HepG2 (cell line): ENCODE results near the gene GNA12. TPM values are rescaled to one million over a fixed set of nuclear protein-coding genes. Genes with fewer than 3 reads are reported as not detected.

Experiments used
- ATF7-NPFF ChIP-seq: sonication (generic); formaldehyde crosslinking; IDR thresholded peaks from 2 replicates; pipeline ENCODE4 v1.8.1; 2023; ENCODE audit warnings: mild to moderate bottlenecking, low read depth, missing genetic modification reagents, moderate library complexity
- DMAP1 ChIP-seq: IDR thresholded peaks from 2 replicates; pipeline ENCODE4 v1.6.1; 2016
- HINFP ChIP-seq: sonication (generic); formaldehyde crosslinking; IDR thresholded peaks from 2 replicates; pipeline ENCODE4 v1.4.0; 2020; ENCODE audit warnings: low read depth, mild to moderate bottlenecking, missing genetic modification reagents
- HMGXB4 ChIP-seq, 2 experiments: sonication (generic) in 1 of 2; formaldehyde crosslinking in 1 of 2; IDR thresholded peaks; 2 replicates each; pipeline versions ENCODE4 v1.4.0 to v1.6.1; 2018 to 2020; ENCODE audit warnings: missing genetic modification reagents in 2 of 2, borderline replicate concordance in 1 of 2, low read depth in 1 of 2, mild to moderate bottlenecking in 1 of 2, missing biosample characterization in 1 of 2
- RBM39 ChIP-seq: fragments of 200-400 bp; formaldehyde crosslinking; IDR thresholded peaks from one replicate; pipeline ENCODE4 v1.6.1; 2018; ENCODE audit warnings: antibody characterized with exemption, mild to moderate bottlenecking, low read depth, low read length; ENCODE audit not compliant: poor library complexity, severe bottlenecking
- STAG1 ChIP-seq: sonication (generic); formaldehyde crosslinking; IDR thresholded peaks from 2 replicates; pipeline ENCODE4 v1.4.0; 2020; ENCODE audit warnings: missing genetic modification reagents
- YEATS4 ChIP-seq: sonication (generic); formaldehyde crosslinking; IDR thresholded peaks from 2 replicates; pipeline ENCODE4 v1.4.0; 2020; ENCODE audit warnings: missing genetic modification reagents, borderline replicate concordance
- ZHX2 ChIP-seq, 2 experiments: sonication (generic) in 1 of 2; formaldehyde crosslinking in 1 of 2; IDR thresholded peaks; 2 replicates each; pipeline versions ENCODE4 v1.6.1 to v1.9.0; 2014 to 2022; ENCODE audit warnings: antibody characterized with exemption in 1 of 2, borderline replicate concordance in 1 of 2, inconsistent platforms in 1 of 2, low read depth in 1 of 2, missing genetic modification reagents in 1 of 2
- ZIK1 ChIP-seq: sonication (generic); formaldehyde crosslinking; IDR thresholded peaks from 2 replicates; pipeline ENCODE4 v1.5.0; 2020; ENCODE audit warnings: mild to moderate bottlenecking, low read depth, missing genetic modification reagents, borderline replicate concordance
- ZNF276 ChIP-seq: sonication (generic); formaldehyde crosslinking; IDR thresholded peaks from 2 replicates; pipeline ENCODE4 v1.4.0; 2020; ENCODE audit warnings: mild to moderate bottlenecking, low read depth, missing genetic modification reagents
- ZNF460 ChIP-seq: sonication (generic); formaldehyde crosslinking; IDR thresholded peaks from 2 replicates; pipeline ENCODE4 v1.5.1; 2020; ENCODE audit warnings: missing genetic modification reagents, mild to moderate bottlenecking, borderline replicate concordance
- ZNF567 ChIP-seq: sonication (generic); formaldehyde crosslinking; IDR thresholded peaks from 2 replicates; pipeline ENCODE4 v1.8.1; 2023; ENCODE audit warnings: mild to moderate bottlenecking, missing genetic modification reagents, borderline replicate concordance
- ZNF766 ChIP-seq: sonication (generic); formaldehyde crosslinking; IDR thresholded peaks from 2 replicates; pipeline ENCODE4 v1.5.0; 2020; ENCODE audit warnings: missing genetic modification reagents, borderline replicate concordance
- ZNF775 ChIP-seq: sonication (generic); formaldehyde crosslinking; IDR thresholded peaks from 2 replicates; pipeline ENCODE4 v1.4.0; 2020; ENCODE audit warnings: missing genetic modification reagents, mild to moderate bottlenecking, moderate library complexity, borderline replicate concordance
- polyA plus RNA-seq, 8 experiments: library from polyadenylated mRNA; depleted of rRNA in 3 of 8; stranded (reverse) in 7 of 8; unstranded in 1 of 8; fragments of >200 nt; fragmentation: Illumina TruSeq in 4 of 8; extraction: Trizol in 4 of 8; gene quantifications; 2 replicates each; pipeline versions ENCODE4 v1.2.1 to v1.2.3, GENCODE V29; 2011 to 2016; ENCODE audit warnings: low read depth in 4 of 8, missing spikeins in 1 of 8, mixed read lengths in 1 of 8; ENCODE audit not compliant: insufficient read depth in 1 of 8
- total RNA-seq, 5 experiments: library from RNA; depleted of rRNA; stranded (reverse); fragments of >200 nt; fragmentation: Illumina TruSeq; extraction: Trizol; gene quantifications; 2 replicates each; pipeline ENCODE4 v1.2.3, GENCODE V29; 2016; ENCODE audit warnings: low read depth in 1 of 5

GNA12 gene
- total and polyA plus RNA-seq, 2 of the 13 experiments (the other 11 are each of a cell fraction or from before 2014, with no cell fraction given) = 16.2 to 50.9 TPM

GRCh38 chr7:2863461-2864066, 19.5 kb upstream of the GNA12 start (continued):
- TF ChIP-seq HINFP (CRISPR knock-in tag) = peak; percentile 42; the same call in 1 of the 2 replicates
- peak; percentile 63 for TF ChIP-seq YEATS4 (CRISPR knock-in tag)
- TF ChIP-seq DMAP1 (CRISPR knock-in tag) = peak; percentile 46
- peak; percentile 9 for TF ChIP-seq STAG1 (CRISPR knock-in tag)
- TF ChIP-seq ZNF766 (CRISPR knock-in tag) = no peak
- TF ChIP-seq HMGXB4 (CRISPR knock-in tag; IDR thresholded peaks at IDR 0.05; ENCODE audit: borderline replicate concordance in 1 of 2, low read depth in 1 of 2) = peak; percentile 64 to 82; a peak in 2 of 4 replicates
- TF ChIP-seq RBM39 = peak; percentile 57
- no peak; the same call in 1 of the 2 replicates for TF ChIP-seq ATF7-NPFF (CRISPR knock-in tag)
- TF ChIP-seq ZNF276 = no peak
- no peak for TF ChIP-seq ZNF567
- no peak; the same call in 1 of the 2 replicates for TF ChIP-seq ZNF460 (CRISPR knock-in tag)
- no peak for TF ChIP-seq ZHX2 (IDR thresholded peaks at IDR 0.05; ENCODE audit: low read depth)
- TF ChIP-seq ZHX2 (CRISPR knock-in tag; IDR thresholded peaks at IDR 0.05; ENCODE audit: borderline replicate concordance) = 0 out of 2 replicates have a peak, but pooled peaks have one; percentile 52
- no peak for TF ChIP-seq ZNF775 (CRISPR knock-in tag)
- TF ChIP-seq ZIK1 (CRISPR knock-in tag) = no peak
